Trophoblast cell (in vitro differentiated cells and primary cell): ENCODE results near the gene PPP1R12C.

Experiments
- DNase-seq, 2 donors: peaks; one replicate each; pipeline ENCODE4 v3.0.0-alpha.2; 2016
- H2AFZ ChIP-seq: 2 replicates; pipeline ENCODE4 v1.6.1; 2013; ENCODE audit warnings: low read length, moderate library complexity, mild to moderate bottlenecking; ENCODE audit not compliant: insufficient read depth, poor library complexity
- H2AK5ac ChIP-seq: 2 replicates; pipeline ENCODE4 v1.6.1; 2013; ENCODE audit warnings: mild to moderate bottlenecking, low read length
- H2BK120ac ChIP-seq: 2 replicates; pipeline ENCODE4 v1.6.1; 2013; ENCODE audit warnings: low read length, mild to moderate bottlenecking, moderate library complexity; ENCODE audit not compliant: insufficient read depth, poor library complexity
- H2BK12ac ChIP-seq: 2 replicates; pipeline ENCODE4 v1.6.1; 2013; ENCODE audit warnings: mild to moderate bottlenecking, low read length, moderate library complexity
- H2BK5ac ChIP-seq: 2 replicates; pipeline ENCODE4 v1.6.1; 2013; ENCODE audit warnings: low read length, low read depth, moderate library complexity, mild to moderate bottlenecking; ENCODE audit not compliant: poor library complexity
- H3K14ac ChIP-seq: 2 replicates; pipeline ENCODE4 v1.6.1; 2013; ENCODE audit warnings: mild to moderate bottlenecking, low read length
- H3K18ac ChIP-seq: 2 replicates; pipeline ENCODE4 v1.6.1; 2013; ENCODE audit warnings: mild to moderate bottlenecking, low read length
- H3K23ac ChIP-seq: 2 replicates; pipeline ENCODE4 v1.6.1; 2013; ENCODE audit warnings: low read length
- H3K27ac ChIP-seq: 2 replicates; pipeline ENCODE4 v1.5.1; 2013; ENCODE audit warnings: low read depth, mild to moderate bottlenecking, inconsistent platforms, low read length, moderate library complexity
- H3K27me3 ChIP-seq: 2 replicates; pipeline ENCODE4 v1.6.1; 2013; ENCODE audit warnings: inconsistent platforms, mild to moderate bottlenecking, low read length, moderate library complexity; ENCODE audit not compliant: insufficient read depth
- H3K36me3 ChIP-seq, 2 experiments: 1 replicate in 1 of 2; 2 replicates in 1 of 2; pipeline ENCODE4 v1.6.1; 2013; ENCODE audit warnings: low read length in 2 of 2, mild to moderate bottlenecking in 2 of 2, moderate library complexity in 1 of 2; ENCODE audit not compliant: insufficient read depth in 2 of 2, control insufficient read depth in 1 of 2
- H3K4ac ChIP-seq: 2 replicates; pipeline ENCODE4 v1.6.1; 2013; ENCODE audit warnings: low read depth, mild to moderate bottlenecking, low read length, moderate library complexity
- H3K4me1 ChIP-seq, 2 experiments: 1 replicate in 1 of 2; 2 replicates in 1 of 2; pipeline ENCODE4 v1.6.1; 2013; ENCODE audit warnings: low read length in 2 of 2, mild to moderate bottlenecking in 2 of 2, moderate library complexity in 1 of 2; ENCODE audit not compliant: insufficient read depth in 2 of 2, control insufficient read depth in 1 of 2
- H3K4me2 ChIP-seq: 2 replicates; pipeline ENCODE4 v1.6.1; 2013; ENCODE audit warnings: inconsistent platforms, mild to moderate bottlenecking, low read length, moderate library complexity
- H3K4me3 ChIP-seq: 2 replicates; pipeline ENCODE4 v1.5.1; 2013; ENCODE audit warnings: mild to moderate bottlenecking, low read depth, low read length, inconsistent platforms
- H3K79me1 ChIP-seq: one replicate; pipeline ENCODE4 v1.6.1; 2013; ENCODE audit warnings: low read length
- H3K79me2 ChIP-seq: 2 replicates; pipeline ENCODE4 v1.6.1; 2013; ENCODE audit warnings: low read length, mild to moderate bottlenecking; ENCODE audit not compliant: control insufficient read depth, insufficient read depth, poor library complexity
- H3K9ac ChIP-seq: 2 replicates; pipeline ENCODE4 v1.6.1; 2013; ENCODE audit warnings: mild to moderate bottlenecking, low read length
- H3K9me3 ChIP-seq: 2 replicates; pipeline ENCODE4 v1.6.1; 2013; ENCODE audit warnings: low read depth, mild to moderate bottlenecking, control low read depth, inconsistent platforms, low read length; ENCODE audit not compliant: insufficient read depth
- H4K12ac ChIP-seq: 2 replicates; pipeline ENCODE4 v1.6.1; 2013; ENCODE audit warnings: low read depth, mild to moderate bottlenecking, low read length, moderate library complexity
- H4K8ac ChIP-seq: 2 replicates; pipeline ENCODE4 v1.6.1; 2013; ENCODE audit warnings: low read depth, mild to moderate bottlenecking, low read length, moderate library complexity
- H4K91ac ChIP-seq: one replicate; pipeline ENCODE4 v1.6.1; 2013; ENCODE audit warnings: low read depth, mild to moderate bottlenecking, low read length, moderate library complexity
- WGBS: extraction: QIAGEN DNeasy Blood & Tissue Kit; methylation state at CpG from one replicate; pipeline ENCODE4 v1.1.7; 2013; ENCODE audit warnings: missing lambda C conversion rate; ENCODE audit not compliant: insufficient read length, insufficient coverage; ENCODE audit errors: extremely low coverage; 5-methylcytosine and 5-hydroxymethylcytosine counted together

The PPP1R12C gene

DNA sequence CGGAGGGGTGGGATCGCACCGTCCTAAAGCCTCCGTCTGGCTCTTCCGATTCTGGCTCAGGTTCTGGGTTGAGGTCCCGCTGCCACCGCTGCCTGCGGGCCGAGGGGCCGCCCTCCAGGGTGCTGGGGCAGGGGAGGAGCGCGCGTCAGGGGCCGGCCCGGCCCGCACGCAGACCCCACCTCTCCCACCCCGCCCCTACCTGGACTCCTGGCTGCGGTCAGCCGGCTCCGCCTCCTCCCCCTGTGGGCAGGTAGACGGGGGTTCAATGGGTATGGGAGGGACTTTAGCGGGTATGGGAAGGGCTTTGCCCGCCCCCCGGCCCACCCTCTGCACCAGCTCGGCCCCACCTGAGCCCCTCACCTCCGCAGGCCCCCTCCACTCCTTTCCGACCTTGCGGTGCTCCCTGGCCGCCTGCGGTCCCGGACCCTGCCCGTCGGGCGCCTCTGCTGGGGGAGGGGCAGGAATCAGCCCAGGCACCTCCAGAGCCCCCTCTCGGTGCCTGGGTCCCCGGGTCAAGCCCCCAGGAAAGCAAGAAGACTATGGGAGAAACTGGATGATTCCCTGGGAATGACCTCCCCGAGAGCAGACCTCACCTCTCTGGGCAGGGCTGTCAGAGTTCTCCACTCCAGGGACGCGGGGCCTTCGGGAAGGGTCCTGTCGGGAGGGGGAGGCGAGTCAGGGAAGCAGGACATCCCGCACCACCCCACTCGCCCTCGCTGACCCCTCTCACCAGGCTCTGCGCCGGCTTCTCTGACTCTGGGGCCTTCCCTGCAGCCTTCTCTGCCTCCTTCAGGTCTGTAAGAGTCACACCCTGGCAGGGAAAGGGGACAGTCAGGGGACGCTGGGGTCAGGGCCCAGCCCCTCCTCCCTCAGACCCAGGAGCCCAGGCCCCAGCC lies 24.8 kb downstream of the PPP1R12C start:
- Histone ChIP-seq H3K18ac (no peak overlapping the region), H3K27me3 (no peaks in the 10 kb centered on the region), H3K14ac (no peak overlapping the region), H2BK120ac (no peak overlapping the region), H2BK5ac (no peak overlapping the region), H2BK12ac (no peak overlapping the region), H3K9me3 (no peaks in the 10 kb centered on the region), H3K79me1 (no peaks in the 10 kb centered on the region), H4K91ac (no peak overlapping the region), H3K9ac (no peak overlapping the region), H3K4me2 (no peak overlapping the region), H2AK5ac (no peak overlapping the region), H4K8ac (no peak overlapping the region), H3K4ac (no peak overlapping the region), H3K79me2 (no peaks in the 10 kb centered on the region), H3K4me3 (no peak overlapping the region), H3K23ac (no peak overlapping the region), H2AFZ (no peak overlapping the region), H3K4me1 (peaks cover 2 to 4% of the 10 kb centered on the region in 2 experiments), H3K36me3 (peaks cover 51 to 54% of the 10 kb centered on the region in 2 experiments), H4K12ac (no peak overlapping the region), H3K27ac (no peak overlapping the region)
- no CpG with 5 or more reads among the region's 49 CpGs for WGBS
- DNase-seq, result no peak

DNA sequence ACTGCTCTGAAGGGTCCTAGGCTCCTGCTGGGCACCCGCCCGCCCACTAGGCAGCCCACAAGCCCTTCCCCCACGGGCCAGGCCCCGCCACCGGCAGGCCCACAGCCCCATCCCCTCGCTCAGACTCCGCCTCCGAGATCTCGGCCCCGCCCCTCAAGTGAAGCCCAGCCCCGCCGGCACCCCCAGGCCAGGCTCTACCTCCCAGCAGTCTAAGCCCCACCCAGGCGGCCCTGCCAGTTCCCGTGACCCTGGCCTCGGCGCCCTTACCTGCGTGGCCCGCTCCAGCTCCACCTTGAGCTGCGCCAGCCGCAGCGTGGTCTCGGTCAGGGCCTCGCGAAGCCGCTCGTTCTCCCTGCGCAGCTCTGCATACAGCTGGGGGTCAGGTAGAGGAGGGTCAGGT lies 25.5 kb downstream of the PPP1R12C start:
- no peak overlapping the region for H3K27ac ChIP-seq
- H4K91ac ChIP-seq, result no peak overlapping the region
- no peaks in the 10 kb centered on the region for H3K79me1 ChIP-seq
- no peak for DNase-seq
- H2AFZ ChIP-seq, result no peak overlapping the region
- no peak overlapping the region for H3K4me3 ChIP-seq
- H3K27me3 ChIP-seq, result no peaks in the 10 kb centered on the region
- peaks cover 54 to 56% of the 10 kb centered on the region in 2 experiments for H3K36me3 ChIP-seq
- H3K23ac ChIP-seq, result no peak overlapping the region
- no peaks in the 10 kb centered on the region for H3K9me3 ChIP-seq
- H3K18ac ChIP-seq, result no peak overlapping the region
- H3K9ac ChIP-seq, result no peak overlapping the region
- no peak overlapping the region for H4K8ac ChIP-seq
- H3K4ac ChIP-seq, result no peak overlapping the region
- no peaks in the 10 kb centered on the region for H3K79me2 ChIP-seq
- no peak overlapping the region for H4K12ac ChIP-seq
- no peak overlapping the region for H2BK120ac ChIP-seq
- H2AK5ac ChIP-seq, result no peak overlapping the region
- H2BK12ac ChIP-seq, result no peak overlapping the region
- no peak overlapping the region for H2BK5ac ChIP-seq
- no peak overlapping the region for H3K14ac ChIP-seq
- H3K4me2 ChIP-seq, result no peak overlapping the region
- WGBS, result no CpG with 5 or more reads among the region's 27 CpGs
- H3K4me1 ChIP-seq, result peaks cover 8 to 10% of the 10 kb centered on the region in 2 experiments

DNA sequence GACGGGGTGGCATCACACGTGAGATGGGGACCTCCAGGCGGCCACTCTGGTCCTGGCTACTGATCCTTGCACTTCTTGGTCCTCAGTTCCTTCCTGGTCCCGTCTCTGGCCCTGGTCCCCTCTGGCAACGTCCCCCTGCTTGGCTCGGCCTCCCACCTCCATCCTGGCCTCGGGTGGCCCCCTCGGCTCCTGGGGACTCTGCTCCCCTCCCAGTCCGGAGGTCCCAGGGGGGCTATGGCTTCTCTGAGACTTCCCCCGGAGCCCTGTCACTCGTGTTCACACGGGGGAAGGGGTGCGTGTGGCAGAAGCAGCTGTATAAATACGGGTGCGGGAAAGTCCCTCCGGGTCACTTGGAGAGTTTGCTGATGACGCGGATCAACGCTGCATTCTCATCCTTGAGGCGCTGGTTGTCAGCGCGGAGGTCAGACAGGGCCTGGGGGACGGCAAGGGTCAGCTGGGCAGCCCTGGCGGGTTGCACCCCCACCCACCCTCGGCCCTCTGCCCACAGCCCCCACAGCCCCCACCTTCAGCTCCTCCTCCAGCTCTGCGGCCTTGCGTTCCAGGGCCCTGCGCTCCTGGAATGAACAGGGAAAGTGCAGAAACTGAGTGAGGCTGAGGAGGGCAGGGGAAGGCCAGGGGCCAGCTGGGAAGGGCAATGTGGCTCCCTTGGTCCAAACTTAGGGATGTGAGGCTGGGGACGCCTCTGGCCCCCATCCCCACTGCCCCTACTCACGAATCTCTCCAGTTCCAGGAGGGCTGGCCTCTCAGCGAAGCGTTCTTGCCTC lies 26.1 kb downstream of the PPP1R12C start:
- Histone ChIP-seq H3K27me3 (no peaks in the 10 kb centered on the region), H3K9me3 (no peaks in the 10 kb centered on the region), H3K27ac (no peak overlapping the region)

DNA sequence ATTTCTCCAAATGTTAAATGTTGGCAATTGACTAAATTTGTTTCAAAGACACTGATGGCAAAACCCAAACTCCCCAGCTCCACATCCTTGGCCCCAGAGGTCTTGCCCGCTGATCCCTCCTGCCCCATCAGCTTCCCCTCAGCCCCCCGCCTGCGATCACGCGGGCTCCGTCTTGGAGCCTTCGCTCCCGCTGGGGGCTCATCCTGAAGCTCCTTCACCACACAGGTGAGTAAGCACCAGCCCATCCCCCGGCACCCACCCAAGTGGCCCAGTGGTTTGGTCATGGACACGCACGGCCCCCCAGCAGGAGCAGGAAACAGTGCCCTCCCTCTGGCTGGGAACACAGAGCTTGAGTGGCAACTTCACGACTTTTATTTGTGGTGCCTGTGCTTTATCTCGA lies 26.9 kb downstream of the PPP1R12C start:
- H3K4ac ChIP-seq, result no peak overlapping the region
- no peak overlapping the region for H2BK120ac ChIP-seq
- H3K23ac ChIP-seq, result no peak overlapping the region
- H3K14ac ChIP-seq, result no peak overlapping the region
- no peak overlapping the region for H2BK5ac ChIP-seq
- H2BK12ac ChIP-seq, result no peak overlapping the region
- no peak overlapping the region for H3K27ac ChIP-seq
- H3K4me3 ChIP-seq, result no peak overlapping the region
- H2AFZ ChIP-seq, result no peak overlapping the region
- H4K8ac ChIP-seq, result no peak overlapping the region
- no peak overlapping the region for H3K4me2 ChIP-seq
- DNase-seq, result no peak
- no peaks in the 10 kb centered on the region for H3K79me2 ChIP-seq
- H3K27me3 ChIP-seq, result no peaks in the 10 kb centered on the region
- H3K36me3 ChIP-seq, result peaks cover 57 to 63% of the 10 kb centered on the region in 2 experiments
- H3K9me3 ChIP-seq, result no peaks in the 10 kb centered on the region
- H3K79me1 ChIP-seq, result no peaks in the 10 kb centered on the region
- H3K18ac ChIP-seq, result no peak overlapping the region
- H4K91ac ChIP-seq, result no peak overlapping the region
- no peak overlapping the region for H3K9ac ChIP-seq
- H4K12ac ChIP-seq, result no peak overlapping the region
- no peak overlapping the region for H2AK5ac ChIP-seq
- no CpG with 5 or more reads among the region's 13 CpGs for WGBS
- H3K4me1 ChIP-seq, result peaks cover 8 to 10% of the 10 kb centered on the region in 2 experiments

More for the DNA sequence above, 26.1 kb downstream of the PPP1R12C start:
- Histone ChIP-seq H4K12ac (no peak overlapping the region), H4K8ac (no peak overlapping the region), H2BK12ac (no peak overlapping the region), H3K79me2 (no peaks in the 10 kb centered on the region), H2BK5ac (no peak overlapping the region), H4K91ac (no peak overlapping the region), H3K4me2 (no peak overlapping the region), H3K4ac (no peak overlapping the region), H2AFZ (no peak overlapping the region), H2BK120ac (no peak overlapping the region), H3K4me3 (no peak overlapping the region), H2AK5ac (no peak overlapping the region), H3K36me3 (peaks cover 54 to 60% of the 10 kb centered on the region in 2 experiments), H3K18ac (no peak overlapping the region), H3K4me1 (peaks cover 8 to 10% of the 10 kb centered on the region in 2 experiments), H3K9ac (no peak overlapping the region), H3K79me1 (no peaks in the 10 kb centered on the region), H3K14ac (no peak overlapping the region), H3K23ac (no peak overlapping the region)
- no peak for DNase-seq
- no CpG with 5 or more reads among the region's 32 CpGs for WGBS
